ENCODE measurements around the gene BUB1B. TPM values are rescaled to one million over a fixed set of nuclear protein-coding genes. Genes with fewer than 3 reads are reported as not detected.

The BUB1B gene, protein sequence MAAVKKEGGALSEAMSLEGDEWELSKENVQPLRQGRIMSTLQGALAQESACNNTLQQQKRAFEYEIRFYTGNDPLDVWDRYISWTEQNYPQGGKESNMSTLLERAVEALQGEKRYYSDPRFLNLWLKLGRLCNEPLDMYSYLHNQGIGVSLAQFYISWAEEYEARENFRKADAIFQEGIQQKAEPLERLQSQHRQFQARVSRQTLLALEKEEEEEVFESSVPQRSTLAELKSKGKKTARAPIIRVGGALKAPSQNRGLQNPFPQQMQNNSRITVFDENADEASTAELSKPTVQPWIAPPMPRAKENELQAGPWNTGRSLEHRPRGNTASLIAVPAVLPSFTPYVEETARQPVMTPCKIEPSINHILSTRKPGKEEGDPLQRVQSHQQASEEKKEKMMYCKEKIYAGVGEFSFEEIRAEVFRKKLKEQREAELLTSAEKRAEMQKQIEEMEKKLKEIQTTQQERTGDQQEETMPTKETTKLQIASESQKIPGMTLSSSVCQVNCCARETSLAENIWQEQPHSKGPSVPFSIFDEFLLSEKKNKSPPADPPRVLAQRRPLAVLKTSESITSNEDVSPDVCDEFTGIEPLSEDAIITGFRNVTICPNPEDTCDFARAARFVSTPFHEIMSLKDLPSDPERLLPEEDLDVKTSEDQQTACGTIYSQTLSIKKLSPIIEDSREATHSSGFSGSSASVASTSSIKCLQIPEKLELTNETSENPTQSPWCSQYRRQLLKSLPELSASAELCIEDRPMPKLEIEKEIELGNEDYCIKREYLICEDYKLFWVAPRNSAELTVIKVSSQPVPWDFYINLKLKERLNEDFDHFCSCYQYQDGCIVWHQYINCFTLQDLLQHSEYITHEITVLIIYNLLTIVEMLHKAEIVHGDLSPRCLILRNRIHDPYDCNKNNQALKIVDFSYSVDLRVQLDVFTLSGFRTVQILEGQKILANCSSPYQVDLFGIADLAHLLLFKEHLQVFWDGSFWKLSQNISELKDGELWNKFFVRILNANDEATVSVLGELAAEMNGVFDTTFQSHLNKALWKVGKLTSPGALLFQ
- total RNA-seq (2021; ENCODE audit: unreplicated experiment) (92.9 TPM), Bru-seq, nascent RNA (percentile 89 among the genes with signal in this experiment), BruChase-seq, experiment 1, labeled RNA remaining after a 6-hour chase (percentile 82 among the genes with signal in this experiment), BruChase-seq, experiment 2, labeled RNA remaining after a 2-hour chase (percentile 84 among the genes with signal in this experiment)
- polyA plus RNA-seq (2012) = 51.8 and 55.3 TPM in 2 replicates
- long read RNA-seq, transcript BUB1B-201 (23 exons, 3,725 nt) = major isoform, 147 of 206 reads
- long read RNA-seq, partial matches to known transcripts = 21 of 206 reads
- long read RNA-seq, other reads (novel, unspliced or antisense) = 38 of 206 reads

DNA sequence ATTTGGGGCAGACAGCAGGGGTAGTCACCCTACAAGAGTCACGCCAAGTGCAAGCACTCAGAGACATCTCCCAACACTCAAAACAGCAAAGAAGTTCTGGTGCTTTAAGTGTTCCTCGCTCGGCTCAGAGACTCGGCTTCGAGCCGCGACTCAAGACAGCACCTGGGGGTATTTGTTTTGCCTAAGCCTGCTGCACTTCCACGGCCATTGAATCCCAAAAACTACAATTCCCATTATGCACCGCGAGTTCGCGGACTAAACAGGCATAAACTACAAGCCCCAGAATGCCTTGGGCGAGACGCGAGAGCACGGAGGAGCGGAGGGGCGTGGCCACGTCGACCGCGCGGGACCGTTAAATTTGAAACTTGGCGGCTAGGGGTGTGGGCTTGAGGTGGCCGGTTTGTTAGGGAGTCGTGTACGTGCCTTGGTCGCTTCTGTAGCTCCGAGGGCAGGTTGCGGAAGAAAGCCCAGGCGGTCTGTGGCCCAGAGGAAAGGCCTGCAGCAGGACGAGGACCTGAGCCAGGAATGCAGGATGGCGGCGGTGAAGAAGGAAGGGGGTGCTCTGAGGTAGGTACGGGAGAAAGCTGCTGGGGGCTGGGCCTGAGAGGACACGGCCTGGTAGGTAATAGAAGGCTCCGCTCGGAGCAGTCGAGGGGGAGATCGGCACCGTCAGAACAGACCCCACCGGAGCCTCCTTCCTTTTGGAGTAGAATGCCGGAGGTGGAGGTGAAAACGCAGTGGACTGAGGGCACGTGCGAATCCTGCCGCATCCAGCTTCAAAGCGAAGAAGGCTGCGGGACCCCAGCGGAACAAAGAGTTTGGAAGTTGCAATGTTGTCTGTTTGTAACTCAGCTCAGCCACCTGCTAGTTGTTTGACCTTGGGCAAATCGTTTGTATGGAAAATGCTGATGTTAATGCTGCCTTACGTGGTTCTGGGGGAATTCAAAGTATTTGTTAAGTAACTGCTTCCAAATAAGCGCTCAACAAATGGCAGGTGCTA, at the start of gene BUB1B:
TSS of gene BUB1B (plus strand) at position 381 of the 1,000 bp plus-strand sequence. CDS start at position 533, 152 bp downstream.
- ATAC-seq = peak; percentile 93
- TF ChIP-seq EZH2 (IDR thresholded peaks at IDR 0.05) = no peak
- peak; percentile 75 for TF ChIP-seq POLR2A (IDR thresholded peaks at IDR 0.05; ENCODE audit: borderline replicate concordance, extremely low read depth, insufficient read depth, insufficient read length)
- TF ChIP-seq, protein P1, sequence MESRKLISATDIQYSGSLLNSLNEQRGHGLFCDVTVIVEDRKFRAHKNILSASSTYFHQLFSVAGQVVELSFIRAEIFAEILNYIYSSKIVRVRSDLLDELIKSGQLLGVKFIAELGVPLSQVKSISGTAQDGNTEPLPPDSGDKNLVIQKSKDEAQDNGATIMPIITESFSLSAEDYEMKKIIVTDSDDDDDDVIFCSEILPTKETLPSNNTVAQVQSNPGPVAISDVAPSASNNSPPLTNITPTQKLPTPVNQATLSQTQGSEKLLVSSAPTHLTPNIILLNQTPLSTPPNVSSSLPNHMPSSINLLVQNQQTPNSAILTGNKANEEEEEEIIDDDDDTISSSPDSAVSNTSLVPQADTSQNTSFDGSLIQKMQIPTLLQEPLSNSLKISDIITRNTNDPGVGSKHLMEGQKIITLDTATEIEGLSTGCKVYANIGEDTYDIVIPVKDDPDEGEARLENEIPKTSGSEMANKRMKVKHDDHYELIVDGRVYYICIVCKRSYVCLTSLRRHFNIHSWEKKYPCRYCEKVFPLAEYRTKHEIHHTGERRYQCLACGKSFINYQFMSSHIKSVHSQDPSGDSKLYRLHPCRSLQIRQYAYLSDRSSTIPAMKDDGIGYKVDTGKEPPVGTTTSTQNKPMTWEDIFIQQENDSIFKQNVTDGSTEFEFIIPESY (IDR thresholded peaks at IDR 0.05; ENCODE audit: extremely low read depth, insufficient replicate concordance, low read length) = peak; percentile 96
- TF ChIP-seq EGR1 (IDR thresholded peaks at IDR 0.05; ENCODE audit: low read depth) = no peak
- peak; percentile 45; the same call in 1 of the 2 replicates for TF ChIP-seq ZFX (IDR thresholded peaks at IDR 0.05)
- TF ChIP-seq, protein P2, sequence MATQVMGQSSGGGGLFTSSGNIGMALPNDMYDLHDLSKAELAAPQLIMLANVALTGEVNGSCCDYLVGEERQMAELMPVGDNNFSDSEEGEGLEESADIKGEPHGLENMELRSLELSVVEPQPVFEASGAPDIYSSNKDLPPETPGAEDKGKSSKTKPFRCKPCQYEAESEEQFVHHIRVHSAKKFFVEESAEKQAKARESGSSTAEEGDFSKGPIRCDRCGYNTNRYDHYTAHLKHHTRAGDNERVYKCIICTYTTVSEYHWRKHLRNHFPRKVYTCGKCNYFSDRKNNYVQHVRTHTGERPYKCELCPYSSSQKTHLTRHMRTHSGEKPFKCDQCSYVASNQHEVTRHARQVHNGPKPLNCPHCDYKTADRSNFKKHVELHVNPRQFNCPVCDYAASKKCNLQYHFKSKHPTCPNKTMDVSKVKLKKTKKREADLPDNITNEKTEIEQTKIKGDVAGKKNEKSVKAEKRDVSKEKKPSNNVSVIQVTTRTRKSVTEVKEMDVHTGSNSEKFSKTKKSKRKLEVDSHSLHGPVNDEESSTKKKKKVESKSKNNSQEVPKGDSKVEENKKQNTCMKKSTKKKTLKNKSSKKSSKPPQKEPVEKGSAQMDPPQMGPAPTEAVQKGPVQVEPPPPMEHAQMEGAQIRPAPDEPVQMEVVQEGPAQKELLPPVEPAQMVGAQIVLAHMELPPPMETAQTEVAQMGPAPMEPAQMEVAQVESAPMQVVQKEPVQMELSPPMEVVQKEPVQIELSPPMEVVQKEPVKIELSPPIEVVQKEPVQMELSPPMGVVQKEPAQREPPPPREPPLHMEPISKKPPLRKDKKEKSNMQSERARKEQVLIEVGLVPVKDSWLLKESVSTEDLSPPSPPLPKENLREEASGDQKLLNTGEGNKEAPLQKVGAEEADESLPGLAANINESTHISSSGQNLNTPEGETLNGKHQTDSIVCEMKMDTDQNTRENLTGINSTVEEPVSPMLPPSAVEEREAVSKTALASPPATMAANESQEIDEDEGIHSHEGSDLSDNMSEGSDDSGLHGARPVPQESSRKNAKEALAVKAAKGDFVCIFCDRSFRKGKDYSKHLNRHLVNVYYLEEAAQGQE (IDR thresholded peaks at IDR 0.05; ENCODE audit: low read depth) = no peak
- no peak for TF ChIP-seq ZNF274 (IDR thresholded peaks at IDR 0.05; ENCODE audit: low read depth, low read length)
- peak; percentile 96 for TF ChIP-seq SP1 (IDR thresholded peaks at IDR 0.05; ENCODE audit: low read depth)
- TF ChIP-seq CBX3 (IDR thresholded peaks at IDR 0.05; ENCODE audit: low read depth) = peak; percentile 64; the same call in 1 of the 2 replicates
- 0 out of 2 replicates have a peak, but pooled peaks have one; percentile 2 for TF ChIP-seq RAD21 (IDR thresholded peaks at IDR 0.05; ENCODE audit: low read depth)
- no peak for TF ChIP-seq CEBPB (IDR thresholded peaks at IDR 0.05; ENCODE audit: low read depth)
- TF ChIP-seq, protein P3, sequence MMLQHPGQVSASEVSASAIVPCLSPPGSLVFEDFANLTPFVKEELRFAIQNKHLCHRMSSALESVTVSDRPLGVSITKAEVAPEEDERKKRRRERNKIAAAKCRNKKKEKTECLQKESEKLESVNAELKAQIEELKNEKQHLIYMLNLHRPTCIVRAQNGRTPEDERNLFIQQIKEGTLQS (IDR thresholded peaks at IDR 0.05) = no peak
- peak; percentile 83 for TF ChIP-seq YY1 (IDR thresholded peaks at IDR 0.05; ENCODE audit: extremely low read depth, insufficient replicate concordance, low read depth, low read length)

More for the DNA sequence above, at the start of gene BUB1B:
- H3K4me1 ChIP-seq (ENCODE audit: control insufficient read depth in 1 of 2, insufficient read depth in 2 of 2, low read length in 2 of 2) = peaks cover 10 to 19% of the 10 kb centered on the region in 2 experiments; a peak in 3 of 4 replicates
- H4K20me1 ChIP-seq (ENCODE audit: insufficient read depth) = no peaks in the 10 kb centered on the region; the same call in 1 of the 2 replicates
- no peaks in the 10 kb centered on the region for H3K27me3 ChIP-seq (ENCODE audit: insufficient read depth, low read length)
- no peaks in the 10 kb centered on the region for H3K9me2 ChIP-seq (ENCODE audit: insufficient read depth)
- peaks cover 52% of the 10 kb centered on the region for H3K79me2 ChIP-seq (ENCODE audit: insufficient read depth, low read length)
- intact Hi-C loops (cut with micrococcal nuclease) = loop anchor here (10.0 kb wide), 2 partner anchors 56 to 116 kb away; partner anchors contain the start of gene BMF
- peaks cover 12 to 13% of the 10 kb centered on the region in 2 experiments for H3K36me3 ChIP-seq (ENCODE audit: control insufficient read depth in 1 of 2, insufficient read depth in 2 of 2, low read length in 2 of 2)
- peak within 1 kb of the TSS; percentile 86 for H3K4me2 ChIP-seq (ENCODE audit: low read length)
- DNase-seq (ENCODE audit: low read depth, low spot score) = peak; percentile 85
- H2AFZ ChIP-seq (ENCODE audit: low read depth, low read length, poor library complexity, severe bottlenecking) = peak within 1 kb of the TSS; percentile 70
- peak within 1 kb of the TSS; percentile 93 for H3K9ac ChIP-seq (ENCODE audit: low read length)
- ChIA-PET CTCF (no interaction called here), POLR2A (interaction anchor here (0.7 kb wide), 1 partner anchor 78 kb away, joined by 3 read pairs; no protein-coding TSS in a partner anchor), RAD21 (ENCODE audit: low non-redundant PET in 1 of 2, low total read pairs in 2 of 2, uncharacterized antibody in 2 of 2, unreplicated experiment in 2 of 2) (no interaction called here)
- H3K9me3 ChIP-seq (ENCODE audit: control insufficient read depth in 1 of 2, insufficient read depth in 1 of 2, low read depth in 1 of 2, low read length in 2 of 2) = no peaks in the 10 kb centered on the region
- H3K4me3 ChIP-seq (replicated peaks in 1 of 2; ENCODE audit: low read depth in 1 of 2, low read length in 2 of 2) = peak within 1 kb of the TSS; percentile 76 to 85
- TSS peak; percentile 73 for BruUV-seq (replicated peaks)
- H3K27ac ChIP-seq (ENCODE audit: low read depth, low read length) = peak within 1 kb of the TSS; percentile 78

All from HCT116 (cell line).